GM23338 (cell line): ENCODE measurements around the gene MAP4K3.

Source experiments
- CTCF ChIP-seq, 2 experiments: fragments of 200-600 bp in 1 of 2; sonication (generic) in 1 of 2; conservative IDR thresholded peaks; 2 replicates each; pipeline versions ENCODE4 v1.5.1 to v1.6.1; 2016 to 2017; ENCODE audit warnings: antibody characterized with exemption in 2 of 2, low read depth in 2 of 2, mild to moderate bottlenecking in 2 of 2, moderate library complexity in 1 of 2
- EZH2 ChIP-seq: fragments of 200-600 bp; sonication (generic); IDR thresholded peaks from one replicate; pipeline ENCODE4 v1.8.0; 2017; ENCODE audit warnings: antibody characterized with exemption, mild to moderate bottlenecking, low read depth; ENCODE audit not compliant: unreplicated experiment
- EZH2phosphoT487 ChIP-seq: fragments of 200-600 bp; sonication (generic); IDR thresholded peaks from one replicate; pipeline ENCODE4 v1.8.1; 2018; ENCODE audit warnings: antibody characterized with exemption; ENCODE audit not compliant: unreplicated experiment

- no peak for TF ChIP-seq EZH2
- TF ChIP-seq CTCF (conservative IDR thresholded peaks at IDR 0.05; ENCODE audit: low read depth in 2 of 2): no peak
- no peak for TF ChIP-seq EZH2phosphoT487
Observed at GRCh38 chr2:39370101-39370500, 67.0 kb downstream of the MAP4K3 start.
